Measurements from ENCODE around the gene NHS. TPM values are rescaled to one million over a fixed set of nuclear protein-coding genes. Genes with fewer than 3 reads are reported as not detected.

NHS gene
- total RNA-seq, 2 experiments from 2014 or later = 12.5 to 13.6 TPM

- CTCF ChIA-PET = no interaction called here
- POLR2A ChIA-PET = no interaction called here
Observed at GRCh38 chrX:17644001-17644400, 269.0 kb downstream of the NHS start.

GRCh38 chrX:17654116-17654515 lies 279.1 kb downstream of the NHS start:
- ChIA-PET POLR2A (no interaction called here), CTCF (no interaction called here)

- CTCF ChIA-PET = interaction anchor here (0.6 kb wide), 1 partner anchor 98 kb away, joined by 3 read pairs; no protein-coding TSS in a partner anchor
- POLR2A ChIA-PET = no interaction called here
Observed at GRCh38 chrX:17655211-17656034, 280.4 kb downstream of the NHS start.

- ChIA-PET CTCF (no interaction called here), POLR2A (no interaction called here)
Observed at GRCh38 chrX:17656035-17656418, 281.0 kb downstream of the NHS start.

GRCh38 chrX:17656556-17656955 lies 281.6 kb downstream of the NHS start:
- CTCF ChIA-PET = no interaction called here

GRCh38 chrX:17662391-17662790 lies 287.4 kb downstream of the NHS start:
- ChIA-PET CTCF (no interaction called here), POLR2A (no interaction called here)

More at GRCh38 chrX:17656556-17656955, 281.6 kb downstream of the NHS start:
- POLR2A ChIA-PET = no interaction called here

GRCh38 chrX:17668929-17669328 lies 293.9 kb downstream of the NHS start:
- POLR2A ChIA-PET = no interaction called here
- CTCF ChIA-PET = no interaction called here

GRCh38 chrX:17669458-17669857 lies 294.5 kb downstream of the NHS start:
- ChIA-PET CTCF (no interaction called here), POLR2A (no interaction called here)

- ChIA-PET POLR2A (no interaction called here), CTCF (no interaction called here)
Observed at GRCh38 chrX:17669891-17670290, 294.9 kb downstream of the NHS start.

GRCh38 chrX:17670874-17671273 lies 295.9 kb downstream of the NHS start:
- POLR2A ChIA-PET = no interaction called here
- CTCF ChIA-PET = no interaction called here

GRCh38 chrX:17674601-17675000 lies 299.6 kb downstream of the NHS start:
- CTCF ChIA-PET = no interaction called here
- POLR2A ChIA-PET = no interaction called here

- ChIA-PET POLR2A (no interaction called here), CTCF (no interaction called here)
Observed at GRCh38 chrX:17679261-17679660, 304.3 kb downstream of the NHS start.

GRCh38 chrX:17679820-17680219 lies 304.8 kb downstream of the NHS start:
- ChIA-PET POLR2A (no interaction called here), CTCF (no interaction called here)

- POLR2A ChIA-PET = no interaction called here
- CTCF ChIA-PET = no interaction called here
Observed at GRCh38 chrX:17680732-17681413, 305.9 kb downstream of the NHS start.

GRCh38 chrX:17682259-17682658 lies 307.3 kb downstream of the NHS start:
- ChIA-PET CTCF (no interaction called here), POLR2A (no interaction called here)

- ChIA-PET POLR2A (no interaction called here), CTCF (no interaction called here)
Observed at GRCh38 chrX:17685026-17685425, 310.0 kb downstream of the NHS start.

- ChIA-PET POLR2A (no interaction called here), CTCF (interaction anchor here (0.6 kb wide), 1 partner anchor 1412 kb away, joined by 3 read pairs; no protein-coding TSS in a partner anchor)
Observed at GRCh38 chrX:17687648-17688047, 312.6 kb downstream of the NHS start.

- ChIA-PET CTCF (interaction anchor here (0.6 to 0.9 kb wide), 2 partner anchors 141 to 264 kb away, joined by 3 to 8 read pairs; no protein-coding TSS in a partner anchor), POLR2A (no interaction called here)
Observed at GRCh38 chrX:17689971-17690409, 315.0 kb downstream of the NHS start.

GRCh38 chrX:17692709-17693346 lies 317.8 kb downstream of the NHS start:
- CTCF ChIA-PET = no interaction called here
- POLR2A ChIA-PET = no interaction called here

- ChIA-PET POLR2A (no interaction called here), CTCF (no interaction called here)
Observed at GRCh38 chrX:17697191-17697590, 322.2 kb downstream of the NHS start.

- POLR2A ChIA-PET = no interaction called here
- CTCF ChIA-PET = no interaction called here
Observed at GRCh38 chrX:17700976-17701375, 326.0 kb downstream of the NHS start.
